HL-60 (cell line): ENCODE measurements around the gene SLC20A1.
"Not testable (repeated sequence)": the region's sequence is repeated elsewhere in the genome, so short reads cannot be mapped to it uniquely, and the experiment has no call there.

Experiments used
- CTCF ChIP-seq: IDR thresholded peaks from one replicate; pipeline ENCODE4 v1.5.1; 2011; ENCODE audit warnings: low read length, control low read depth, inconsistent platforms; ENCODE audit not compliant: insufficient read depth
- GABPA ChIP-seq: IDR thresholded peaks from 2 replicates; pipeline ENCODE4 v1.6.1; 2012; ENCODE audit warnings: low read depth
- POLR2AphosphoS5 ChIP-seq: IDR thresholded peaks from 2 replicates; pipeline ENCODE4 v1.6.1; 2012; ENCODE audit warnings: low read depth
- REST ChIP-seq: IDR thresholded peaks from 2 replicates; pipeline ENCODE4 v1.6.1; 2012; ENCODE audit warnings: low read depth; ENCODE audit not compliant: insufficient replicate concordance

DNA sequence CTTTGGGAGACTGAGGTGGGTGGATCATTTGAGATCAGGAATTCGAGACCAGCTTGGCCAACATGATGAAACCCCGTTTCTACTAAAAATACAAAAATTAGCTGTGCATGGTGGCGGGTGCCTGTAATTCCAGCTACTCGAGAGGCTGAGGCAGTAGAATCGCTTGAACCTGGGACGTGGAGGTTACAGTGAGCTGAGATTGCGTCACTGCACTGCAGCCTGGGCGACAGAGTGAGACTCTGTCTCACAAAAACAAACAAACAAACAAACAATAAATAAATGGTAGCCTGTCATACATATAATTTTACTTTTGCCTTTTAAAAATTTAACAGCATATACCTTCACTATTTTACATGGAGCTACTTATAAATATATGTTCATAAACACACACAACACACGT is 61.2 kb downstream of the SLC20A1 start:
- not testable (repeated sequence) for TF ChIP-seq CTCF, REST, POLR2AphosphoS5, GABPA
